Immature natural killer cell (primary cell): Measurements from ENCODE around the gene MSGN1. TPM values are rescaled to one million over a fixed set of nuclear protein-coding genes. Genes with fewer than 3 reads are reported as not detected.

ENCODE experiments used
- DNase-seq, 3 donors: peaks; one replicate each; pipeline ENCODE4 v3.0.0; 2022; ENCODE audit warnings: mixed read lengths in 1 of 3
- H3K27ac Mint-ChIP-seq, 6 donors: one replicate each; pipeline ENCODE4 v1.8.0; 2020; ENCODE audit warnings: mixed read lengths in 6 of 6, mild to moderate bottlenecking in 5 of 6, inconsistent platforms in 4 of 6, moderate library complexity in 3 of 6
- H3K27me3 Mint-ChIP-seq, 3 donors: one replicate each; pipeline ENCODE4 v1.8.0; 2020 to 2021; ENCODE audit warnings: low read depth in 3 of 3, mild to moderate bottlenecking in 3 of 3, mixed read lengths in 3 of 3, moderate library complexity in 3 of 3, inconsistent platforms in 1 of 3
- H3K36me3 Mint-ChIP-seq, 3 donors: one replicate each; pipeline ENCODE4 v1.8.0; 2020; ENCODE audit warnings: mixed read lengths in 3 of 3, inconsistent platforms in 2 of 3, mild to moderate bottlenecking in 2 of 3
- H3K4me1 Mint-ChIP-seq, 2 donors: one replicate each; pipeline ENCODE4 v1.8.0; 2020; ENCODE audit warnings: inconsistent platforms in 2 of 2, mild to moderate bottlenecking in 2 of 2, mixed read lengths in 2 of 2, moderate library complexity in 1 of 2
- H3K4me3 Mint-ChIP-seq, 5 donors: one replicate each; pipeline ENCODE4 v1.8.0; 2020; ENCODE audit warnings: mild to moderate bottlenecking in 5 of 5, mixed read lengths in 5 of 5, inconsistent platforms in 3 of 5, moderate library complexity in 3 of 5
- H3K9me3 Mint-ChIP-seq, 6 donors: one replicate each; pipeline ENCODE4 v1.8.0; 2020; ENCODE audit warnings: mild to moderate bottlenecking in 6 of 6, mixed read lengths in 6 of 6, inconsistent platforms in 4 of 6, moderate library complexity in 3 of 6
- polyA plus RNA-seq, 3 donors: library from polyadenylated mRNA; unstranded; fragments of 300-500 nt; fragmentation: Illumina TruSeq; gene quantifications; one replicate each; pipeline ENCODE4 v1.2.3, GENCODE V29; 2021

Gene MSGN1
- polyA plus RNA-seq: not detected

- Mint-ChIP-seq H3K4me1 (no peaks in the 10 kb centered on the region), H3K4me3 (no peak within 1 kb of the TSS), H3K36me3 (no peaks in the 10 kb centered on the region), H3K9me3 (no peaks in the 10 kb centered on the region), H3K27me3 (peaks cover 4 to 7% (median 5%) of the 10 kb centered on the region in 3 donors), H3K27ac (no peak within 1 kb of the TSS)
- DNase-seq: no peak
Observed at GRCh38 chr2:17816396-17817245, at the start of gene MSGN1. Gene MSGN1, plus strand, starts transcription at chr2:17816460. Its CDS starts 59 bp downstream, at chr2:17816519.

- no peaks in the 10 kb centered on the region for H3K4me1 Mint-ChIP-seq
- H3K27me3 Mint-ChIP-seq: no peaks in the 10 kb centered on the region
- peaks cover 0 to 10% (median 7%) of the 10 kb centered on the region in 3 donors for H3K36me3 Mint-ChIP-seq
- no peak overlapping the region for H3K27ac Mint-ChIP-seq
- no peak for DNase-seq
- no peak overlapping the region for H3K4me3 Mint-ChIP-seq
- H3K9me3 Mint-ChIP-seq: no peaks in the 10 kb centered on the region
Observed at GRCh38 chr2:17768894-17769293, 47.4 kb upstream of the MSGN1 start.

GRCh38 chr2:17771956-17772355, 44.3 kb upstream of the MSGN1 start:
- no peaks in the 10 kb centered on the region for H3K9me3 Mint-ChIP-seq

GRCh38 chr2:17772532-17772931, 43.7 kb upstream of the MSGN1 start:
- Mint-ChIP-seq H3K4me3 (no peak overlapping the region), H3K36me3 (peaks cover 0 to 14% (median 12%) of the 10 kb centered on the region in 3 donors), H3K27ac (no peak overlapping the region), H3K9me3 (no peaks in the 10 kb centered on the region), H3K4me1 (no peaks in the 10 kb centered on the region), H3K27me3 (peaks cover 0 to 2% (median 0%) of the 10 kb centered on the region in 3 donors)
- no peak for DNase-seq

More at GRCh38 chr2:17771956-17772355, 44.3 kb upstream of the MSGN1 start:
- H3K4me1 Mint-ChIP-seq: no peaks in the 10 kb centered on the region
- peaks cover 0 to 2% (median 0%) of the 10 kb centered on the region in 3 donors for H3K27me3 Mint-ChIP-seq
- no peak overlapping the region for H3K27ac Mint-ChIP-seq
- DNase-seq: no peak
- H3K36me3 Mint-ChIP-seq: peaks cover 0 to 14% (median 12%) of the 10 kb centered on the region in 3 donors
- H3K4me3 Mint-ChIP-seq: no peak overlapping the region

GRCh38 chr2:17780546-17780945, 35.7 kb upstream of the MSGN1 start:
- DNase-seq: no peak
- Mint-ChIP-seq H3K9me3 (no peaks in the 10 kb centered on the region), H3K4me1 (no peaks in the 10 kb centered on the region), H3K4me3 (no peak overlapping the region), H3K36me3 (peaks cover 11 to 22% (median 19%) of the 10 kb centered on the region in 3 donors), H3K27ac (no peak overlapping the region), H3K27me3 (peaks cover 0 to 2% (median 0%) of the 10 kb centered on the region in 3 donors)

GRCh38 chr2:17781482-17781881, 34.8 kb upstream of the MSGN1 start:
- peaks cover 0 to 1% (median 0%) of the 10 kb centered on the region in 3 donors for H3K27me3 Mint-ChIP-seq
- no peak overlapping the region for H3K4me3 Mint-ChIP-seq
- no peak for DNase-seq
- H3K4me1 Mint-ChIP-seq: no peaks in the 10 kb centered on the region
- H3K36me3 Mint-ChIP-seq: peaks cover 11 to 22% (median 19%) of the 10 kb centered on the region in 3 donors
- H3K27ac Mint-ChIP-seq: no peak overlapping the region
- H3K9me3 Mint-ChIP-seq: no peaks in the 10 kb centered on the region

- Mint-ChIP-seq H3K36me3 (peaks cover 2 to 13% (median 6%) of the 10 kb centered on the region in 3 donors), H3K27ac (no peak overlapping the region), H3K27me3 (peaks cover 2 to 9% (median 3%) of the 10 kb centered on the region in 3 donors), H3K4me3 (no peak overlapping the region), H3K4me1 (no peaks in the 10 kb centered on the region), H3K9me3 (peaks cover 0 to 1% (median 0%) of the 10 kb centered on the region in 6 donors)
- DNase-seq: no peak
Observed at GRCh38 chr2:17786727-17787126, 29.5 kb upstream of the MSGN1 start.

- no peak overlapping the region for H3K27ac Mint-ChIP-seq
- peaks cover 2 to 9% (median 7%) of the 10 kb centered on the region in 3 donors for H3K27me3 Mint-ChIP-seq
- peaks cover 0 to 1% (median 0%) of the 10 kb centered on the region in 6 donors for H3K9me3 Mint-ChIP-seq
- no peak overlapping the region for H3K4me3 Mint-ChIP-seq
- H3K36me3 Mint-ChIP-seq: peaks cover 0 to 4% (median 0%) of the 10 kb centered on the region in 3 donors
- no peaks in the 10 kb centered on the region for H3K4me1 Mint-ChIP-seq
- no peak for DNase-seq
Observed at GRCh38 chr2:17788773-17789172, 27.5 kb upstream of the MSGN1 start.

GRCh38 chr2:17790536-17790935, 25.7 kb upstream of the MSGN1 start:
- Mint-ChIP-seq H3K4me1 (no peaks in the 10 kb centered on the region), H3K4me3 (no peak overlapping the region)

GRCh38 chr2:17791121-17791816, 25.0 kb upstream of the MSGN1 start:
- DNase-seq: no peak
- Mint-ChIP-seq H3K4me3 (no peak overlapping the region), H3K27ac (no peak overlapping the region), H3K27me3 (peaks cover 2 to 9% (median 7%) of the 10 kb centered on the region in 3 donors), H3K4me1 (no peaks in the 10 kb centered on the region), H3K36me3 (no peaks in the 10 kb centered on the region), H3K9me3 (peaks cover 0 to 1% (median 0%) of the 10 kb centered on the region in 6 donors)

More at GRCh38 chr2:17790536-17790935, 25.7 kb upstream of the MSGN1 start:
- DNase-seq: no peak
- Mint-ChIP-seq H3K27ac (no peak overlapping the region), H3K9me3 (peaks cover 0 to 1% (median 0%) of the 10 kb centered on the region in 6 donors), H3K36me3 (no peaks in the 10 kb centered on the region), H3K27me3 (peaks cover 2 to 9% (median 7%) of the 10 kb centered on the region in 3 donors)

GRCh38 chr2:17791817-17792130, 24.5 kb upstream of the MSGN1 start:
- no peaks in the 10 kb centered on the region for H3K4me1 Mint-ChIP-seq
- H3K9me3 Mint-ChIP-seq: peaks cover 0 to 1% (median 0%) of the 10 kb centered on the region in 6 donors
- no peak for DNase-seq
- H3K27ac Mint-ChIP-seq: no peak overlapping the region
- H3K36me3 Mint-ChIP-seq: no peaks in the 10 kb centered on the region
- no peak overlapping the region for H3K4me3 Mint-ChIP-seq
- peaks cover 2 to 11% (median 7%) of the 10 kb centered on the region in 3 donors for H3K27me3 Mint-ChIP-seq

GRCh38 chr2:17792515-17792914, 23.7 kb upstream of the MSGN1 start:
- H3K36me3 Mint-ChIP-seq: no peaks in the 10 kb centered on the region
- H3K27ac Mint-ChIP-seq: no peak overlapping the region
- DNase-seq: no peak
- H3K4me3 Mint-ChIP-seq: no peak overlapping the region
- peaks cover 2 to 11% (median 7%) of the 10 kb centered on the region in 3 donors for H3K27me3 Mint-ChIP-seq
- no peaks in the 10 kb centered on the region for H3K4me1 Mint-ChIP-seq
- peaks cover 0 to 1% (median 0%) of the 10 kb centered on the region in 6 donors for H3K9me3 Mint-ChIP-seq

- DNase-seq: no peak
- Mint-ChIP-seq H3K27me3 (peaks cover 2 to 11% (median 7%) of the 10 kb centered on the region in 3 donors), H3K27ac (no peak overlapping the region), H3K4me3 (no peak overlapping the region), H3K4me1 (no peaks in the 10 kb centered on the region), H3K9me3 (peaks cover 0 to 1% (median 0%) of the 10 kb centered on the region in 6 donors), H3K36me3 (no peaks in the 10 kb centered on the region)
Observed at GRCh38 chr2:17793296-17793695, 23.0 kb upstream of the MSGN1 start.

GRCh38 chr2:17793803-17794354, 22.4 kb upstream of the MSGN1 start:
- DNase-seq: no peak
- no peaks in the 10 kb centered on the region for H3K36me3 Mint-ChIP-seq
- H3K4me1 Mint-ChIP-seq: no peaks in the 10 kb centered on the region
- H3K27ac Mint-ChIP-seq: no peak overlapping the region
- peaks cover 2 to 11% (median 7%) of the 10 kb centered on the region in 3 donors for H3K27me3 Mint-ChIP-seq
- H3K9me3 Mint-ChIP-seq: peaks cover 0 to 1% (median 0%) of the 10 kb centered on the region in 6 donors
- H3K4me3 Mint-ChIP-seq: no peak overlapping the region
